MCF 10A (cell line): Measurements from ENCODE around the gene RBFOX1. TPM values are rescaled to one million over a fixed set of nuclear protein-coding genes. Genes with fewer than 3 reads are reported as not detected.

Experiments
- BruUV-seq: library from RNA; stranded (reverse); fragments of 400-500 nt; replicated peaks from 2 replicates; lab custom pipeline; 2021; lab: Mats Ljungman, UMichigan
- CTCF ChIA-PET: fragments of 300-600 bp; sonication (Branson Sonifier 250); formaldehyde crosslinking; extraction: SDS; loops from one replicate; lab custom pipeline; 2021; ENCODE audit warnings: antibody characterized with exemption, inconsistent platforms; lab: Yijun Ruan, JAX
- POLR2A ChIA-PET: fragments of 300-600, 350-650 bp; sonication (Branson Sonifier 250); formaldehyde crosslinking; extraction: SDS; loops from one replicate; lab custom pipeline; 2020; ENCODE audit warnings: antibody characterized with exemption, inconsistent platforms; lab: Yijun Ruan, JAX
- DNase-seq: peaks from one replicate; pipeline ENCODE4 v3.0.0-alpha.2; 2018; ENCODE audit not compliant: unreplicated experiment
- H3K27ac Mint-ChIP-seq: one replicate; pipeline ENCODE4 v1.8.0; 2022; ENCODE audit warnings: mild to moderate bottlenecking, low read depth, mixed read lengths; ENCODE audit not compliant: unreplicated experiment
- H3K27me3 Mint-ChIP-seq: one replicate; pipeline ENCODE4 v1.8.0; 2022; ENCODE audit warnings: mixed read lengths; ENCODE audit not compliant: insufficient read depth, unreplicated experiment
- H3K36me3 Mint-ChIP-seq: one replicate; pipeline ENCODE4 v1.8.0; 2022; ENCODE audit warnings: mild to moderate bottlenecking, moderate library complexity, mixed read lengths; ENCODE audit not compliant: insufficient read depth, unreplicated experiment
- H3K4me1 Mint-ChIP-seq: one replicate; pipeline ENCODE4 v1.8.0; 2022; ENCODE audit warnings: mixed read lengths; ENCODE audit not compliant: insufficient read depth, unreplicated experiment
- H3K4me3 Mint-ChIP-seq: one replicate; pipeline ENCODE4 v1.8.0; 2022; ENCODE audit warnings: mild to moderate bottlenecking, moderate library complexity, mixed read lengths; ENCODE audit not compliant: unreplicated experiment
- H3K9me3 Mint-ChIP-seq: one replicate; pipeline ENCODE4 v1.8.0; 2022; ENCODE audit warnings: mixed read lengths; ENCODE audit not compliant: unreplicated experiment
- intact Hi-C: fragments of 100-400 bp; cut with micrococcal nuclease; formaldehyde crosslinking; loops from 2 replicates; pipeline ENCODE4 v1.14.1; 2022
- total RNA-seq: library from RNA; stranded (reverse); gene quantifications from 2 replicates; pipeline ENCODE4 v1.2.3, GENCODE V29; 2022
- TF ChIP-seq, protein P1 (sequence below): fragments of 200-600 bp; IDR thresholded peaks from one replicate; pipeline ENCODE4 v1.8.0; 2022; ENCODE audit warnings: antibody characterized with exemption, mild to moderate bottlenecking; ENCODE audit not compliant: unreplicated experiment

RBFOX1 gene
- total RNA-seq, 1 experiment from 2014 or later = not detected

DNA sequence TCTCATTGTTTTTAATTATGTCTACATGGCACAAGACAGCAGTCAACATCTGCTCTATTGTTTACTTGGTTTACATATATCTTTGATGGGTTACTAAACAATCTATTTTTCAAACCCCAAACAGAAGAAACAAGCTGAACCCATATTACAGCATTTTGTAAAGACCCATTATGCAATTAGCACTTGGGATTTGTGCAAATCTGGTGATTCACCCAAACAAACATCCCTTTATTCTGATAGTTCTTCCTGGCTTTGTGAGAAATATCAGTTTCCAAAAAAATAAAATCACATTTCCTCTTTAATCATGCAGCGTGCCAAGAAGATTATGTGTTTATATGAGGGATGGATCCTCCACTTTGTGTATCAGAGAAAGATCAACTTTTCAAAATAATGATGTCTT lies 16.8 kb upstream of the RBFOX1 start:
- no peak overlapping the region for H3K27ac Mint-ChIP-seq
- DNase-seq = no peak
- H3K36me3 Mint-ChIP-seq = no peaks in the 10 kb centered on the region
- no TSS peak for BruUV-seq
- H3K9me3 Mint-ChIP-seq = peaks cover 8% of the 10 kb centered on the region
- H3K4me3 Mint-ChIP-seq = no peak overlapping the region
- H3K27me3 Mint-ChIP-seq = no peaks in the 10 kb centered on the region
- intact Hi-C loops = no loop called here
- POLR2A ChIA-PET = no interaction called here
- H3K4me1 Mint-ChIP-seq = no peaks in the 10 kb centered on the region
- TF ChIP-seq, protein P1, sequence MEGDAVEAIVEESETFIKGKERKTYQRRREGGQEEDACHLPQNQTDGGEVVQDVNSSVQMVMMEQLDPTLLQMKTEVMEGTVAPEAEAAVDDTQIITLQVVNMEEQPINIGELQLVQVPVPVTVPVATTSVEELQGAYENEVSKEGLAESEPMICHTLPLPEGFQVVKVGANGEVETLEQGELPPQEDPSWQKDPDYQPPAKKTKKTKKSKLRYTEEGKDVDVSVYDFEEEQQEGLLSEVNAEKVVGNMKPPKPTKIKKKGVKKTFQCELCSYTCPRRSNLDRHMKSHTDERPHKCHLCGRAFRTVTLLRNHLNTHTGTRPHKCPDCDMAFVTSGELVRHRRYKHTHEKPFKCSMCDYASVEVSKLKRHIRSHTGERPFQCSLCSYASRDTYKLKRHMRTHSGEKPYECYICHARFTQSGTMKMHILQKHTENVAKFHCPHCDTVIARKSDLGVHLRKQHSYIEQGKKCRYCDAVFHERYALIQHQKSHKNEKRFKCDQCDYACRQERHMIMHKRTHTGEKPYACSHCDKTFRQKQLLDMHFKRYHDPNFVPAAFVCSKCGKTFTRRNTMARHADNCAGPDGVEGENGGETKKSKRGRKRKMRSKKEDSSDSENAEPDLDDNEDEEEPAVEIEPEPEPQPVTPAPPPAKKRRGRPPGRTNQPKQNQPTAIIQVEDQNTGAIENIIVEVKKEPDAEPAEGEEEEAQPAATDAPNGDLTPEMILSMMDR = no peak
- CTCF ChIA-PET = no interaction called here

DNA sequence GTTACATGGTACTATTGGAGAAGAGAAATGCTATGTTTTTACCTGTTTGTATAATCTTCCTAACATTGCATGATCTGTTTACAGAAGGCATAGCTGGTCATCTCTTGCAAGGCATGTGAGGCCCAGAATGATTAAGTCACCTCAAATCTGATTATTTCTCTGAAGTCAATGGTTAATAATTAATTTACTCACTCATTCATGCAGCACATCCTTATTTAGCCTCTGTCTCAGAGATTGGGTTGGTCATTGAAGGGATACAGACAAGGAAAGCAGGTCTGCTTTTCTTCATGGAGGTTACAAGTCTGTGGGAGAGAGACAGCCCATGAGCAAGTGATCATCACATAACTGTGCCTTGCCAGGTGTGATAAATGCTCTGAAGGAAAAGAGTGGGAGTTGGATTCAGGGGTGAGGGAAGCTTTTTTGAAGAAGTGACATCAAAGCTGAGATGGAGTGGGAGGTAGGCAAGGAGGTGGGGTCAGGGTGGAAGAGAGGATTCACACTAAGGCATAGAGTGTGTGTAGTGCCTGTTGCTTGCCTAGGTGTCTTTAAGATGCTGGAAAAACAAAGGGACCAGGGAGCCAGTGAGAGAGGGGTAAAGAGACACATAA lies 16.3 kb upstream of the RBFOX1 start:
- H3K27me3 Mint-ChIP-seq = no peaks in the 10 kb centered on the region
- no peak overlapping the region for H3K27ac Mint-ChIP-seq
- no peak overlapping the region for H3K4me3 Mint-ChIP-seq
- H3K9me3 Mint-ChIP-seq = peaks cover 8% of the 10 kb centered on the region
- TF ChIP-seq, protein P1 = no peak
- POLR2A ChIA-PET = no interaction called here
- no peaks in the 10 kb centered on the region for H3K4me1 Mint-ChIP-seq
- no peak for DNase-seq
- no peaks in the 10 kb centered on the region for H3K36me3 Mint-ChIP-seq
- intact Hi-C loops = no loop called here
- CTCF ChIA-PET = no interaction called here
- BruUV-seq = no TSS peak

GRCh38 chr16:7317982-7318381 lies 14.7 kb upstream of the RBFOX1 start:
- Mint-ChIP-seq H3K9me3 (peaks cover 8% of the 10 kb centered on the region), H3K4me3 (no peak overlapping the region), H3K27ac (no peak overlapping the region), H3K4me1 (no peaks in the 10 kb centered on the region), H3K27me3 (no peaks in the 10 kb centered on the region), H3K36me3 (no peaks in the 10 kb centered on the region)
- BruUV-seq = no TSS peak
- no peak for DNase-seq
- intact Hi-C loops = no loop called here
- TF ChIP-seq, protein P1 = no peak
- ChIA-PET CTCF (interaction anchor here (0.6 kb wide), 1 partner anchor 1126 kb away, joined by 3 read pairs; no protein-coding TSS in a partner anchor), POLR2A (no interaction called here)

DNA sequence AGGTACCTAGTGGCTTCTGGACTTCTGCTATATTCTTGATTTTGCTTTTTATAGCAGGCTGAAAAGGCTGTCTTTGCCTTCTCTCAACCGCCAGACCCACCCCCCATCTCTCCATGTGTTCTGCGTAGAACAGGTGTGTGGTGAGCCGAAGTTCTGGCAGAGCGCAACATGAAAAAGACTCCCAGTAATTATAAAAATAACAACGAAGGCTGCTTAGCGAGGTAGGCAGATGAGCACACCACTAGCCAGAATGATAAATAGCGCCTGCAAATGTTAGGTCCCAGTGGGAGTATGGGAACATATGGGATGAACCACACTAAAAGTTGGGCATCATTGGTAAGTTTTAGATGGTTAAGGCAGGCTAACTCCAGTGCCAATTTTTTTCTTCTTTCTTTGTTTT lies 14.0 kb upstream of the RBFOX1 start:
- H3K27me3 Mint-ChIP-seq = no peaks in the 10 kb centered on the region
- DNase-seq = no peak
- ChIA-PET POLR2A (no interaction called here), CTCF (no interaction called here)
- no peaks in the 10 kb centered on the region for H3K36me3 Mint-ChIP-seq
- H3K4me3 Mint-ChIP-seq = no peak overlapping the region
- peaks cover 14% of the 10 kb centered on the region for H3K9me3 Mint-ChIP-seq
- intact Hi-C loops = no loop called here
- TF ChIP-seq, protein P1 = no peak
- no peaks in the 10 kb centered on the region for H3K4me1 Mint-ChIP-seq
- no TSS peak for BruUV-seq
- no peak overlapping the region for H3K27ac Mint-ChIP-seq
